ENCODE measurements around the gene TOPBP1. TPM values are rescaled to one million over a fixed set of nuclear protein-coding genes. Genes with fewer than 3 reads are reported as not detected.

The TOPBP1 gene
- total and polyA plus RNA-seq, 2 of the 8 experiments (the other 6 are each of a cell fraction or from before 2014, with no cell fraction given) = 19.7 to 35.9 TPM

- DNase-seq (ENCODE audit: low read depth in 1 of 2, low spot score in 2 of 2) = no peak
- TF ChIP-seq CBX8 (IDR thresholded peaks at IDR 0.05; ENCODE audit: borderline replicate concordance, low read depth, low read length) (no peak), SIX5 (IDR thresholded peaks at IDR 0.05; ENCODE audit: low read depth, low read length) (no peak), USF2 (IDR thresholded peaks at IDR 0.05; ENCODE audit: low read length) (no peak), SP1 (IDR thresholded peaks at IDR 0.05; ENCODE audit: low read depth, low read length) (no peak), BCL11A (IDR thresholded peaks at IDR 0.05; ENCODE audit: low read depth in 2 of 2, low read length in 2 of 2) (no peak), CTCF (IDR thresholded peaks at IDR 0.05; ENCODE audit: control extremely low read depth in 1 of 3, insufficient read depth in 1 of 3, low read depth in 1 of 3, low read length in 3 of 3) (no peak), GTF2F1 (IDR thresholded peaks at IDR 0.05; ENCODE audit: borderline replicate concordance, low read depth, low read length) (no peak), JUN (IDR thresholded peaks at IDR 0.05; ENCODE audit: low read depth, low read length) (no peak), SP2 (IDR thresholded peaks at IDR 0.05; ENCODE audit: low read length) (no peak)
These were observed 51.7 kb downstream of the TOPBP1 start for GRCh38 chr3:133610031-133610430.

More at GRCh38 chr3:133610031-133610430, 51.7 kb downstream of the TOPBP1 start:
- Histone ChIP-seq H3K27me3 (replicated peaks in 1 of 4; ENCODE audit: control insufficient read depth in 3 of 4, extremely low read depth in 1 of 4, insufficient read depth in 3 of 4, low read length in 3 of 4) (no peaks in the 10 kb centered on the region), H4K8ac (ENCODE audit: extremely low read depth, insufficient read depth, low read length) (no peak overlapping the region), H2BK20ac (ENCODE audit: low read length) (no peak overlapping the region), H3K14ac (ENCODE audit: insufficient read length) (no peak overlapping the region), H2BK15ac (ENCODE audit: low read length) (no peak overlapping the region), H3K36me3 (ENCODE audit: control insufficient read depth in 2 of 4, insufficient read depth in 4 of 4, low read length in 3 of 4) (peaks cover 0 to 56% (median 27%) of the 10 kb centered on the region in 4 experiments; a peak in 4 of 8 replicates), H2BK120ac (replicated peaks; ENCODE audit: low read depth, low read length) (no peak overlapping the region), H3K9me3 (ENCODE audit: insufficient read depth in 2 of 2, low read depth in 1 of 2, low read length in 1 of 2) (no peaks in the 10 kb centered on the region), H4K5ac (ENCODE audit: insufficient read length, low read depth, low read length) (no peak overlapping the region), H4K91ac (replicated peaks; ENCODE audit: insufficient read length, low read length) (no peak overlapping the region), H3K4me3 (ENCODE audit: extremely low read depth in 1 of 4, insufficient read depth in 2 of 4, low read depth in 3 of 4, low read length in 4 of 4) (no peak overlapping the region), H2AK5ac (ENCODE audit: low read depth, low read length) (no peak overlapping the region), H3K27ac (ENCODE audit: low read depth, low read length) (no peak overlapping the region), H2BK5ac (ENCODE audit: low read depth, low read length) (no peak overlapping the region), H3K79me1 (ENCODE audit: low read depth, low read length) (no peaks in the 10 kb centered on the region), H3K4ac (replicated peaks; ENCODE audit: insufficient read length, low read depth, low read length) (no peak overlapping the region), H3K18ac (ENCODE audit: extremely low read depth, low read length) (no peak overlapping the region), H2BK12ac (ENCODE audit: low read depth, low read length) (no peak overlapping the region), H3K23ac (ENCODE audit: insufficient read length) (no peak overlapping the region), H3K9ac (replicated peaks in 1 of 4; ENCODE audit: extremely low read depth in 1 of 4, low read depth in 3 of 4, low read length in 3 of 4) (no peak overlapping the region), H3K56ac (replicated peaks; ENCODE audit: insufficient read length, low read depth, low read length) (no peak overlapping the region), H2AFZ (ENCODE audit: low read length) (no peak overlapping the region), H3K4me1 (replicated peaks in 1 of 4; ENCODE audit: control insufficient read depth in 3 of 4, insufficient read depth in 4 of 4, low read length in 3 of 4) (no peaks in the 10 kb centered on the region), H3K79me2 (ENCODE audit: control insufficient read depth in 1 of 2, insufficient read depth in 2 of 2, low read length in 2 of 2) (no peaks in the 10 kb centered on the region), H3K4me2 (ENCODE audit: insufficient read depth in 1 of 2, low read depth in 2 of 2, low read length in 2 of 2) (no peak overlapping the region), H3K23me2 (ENCODE audit: low read depth, low read length) (no peaks in the 10 kb centered on the region), H4K20me1 (replicated peaks in 1 of 2; ENCODE audit: control insufficient read depth in 1 of 2, insufficient read depth in 2 of 2, low read length in 2 of 2) (no peaks in the 10 kb centered on the region)
- ChIA-PET POLR2A (ENCODE audit: partially characterized antibody) (no interaction called here), CTCF (ENCODE audit: partially characterized antibody) (no interaction called here)
- no peak for FAIRE-seq

Measured in H1 (cell line).